Trophoblast cell (in vitro differentiated cells and primary cell): ENCODE results near the gene FREM1.

Experiments used
- DNase-seq, 2 donors: peaks; one replicate each; pipeline ENCODE4 v3.0.0-alpha.2; 2016
- H2AFZ ChIP-seq: 2 replicates; pipeline ENCODE4 v1.6.1; 2013; ENCODE audit warnings: low read length, moderate library complexity, mild to moderate bottlenecking; ENCODE audit not compliant: insufficient read depth, poor library complexity
- H2AK5ac ChIP-seq: 2 replicates; pipeline ENCODE4 v1.6.1; 2013; ENCODE audit warnings: mild to moderate bottlenecking, low read length
- H2BK120ac ChIP-seq: 2 replicates; pipeline ENCODE4 v1.6.1; 2013; ENCODE audit warnings: low read length, mild to moderate bottlenecking, moderate library complexity; ENCODE audit not compliant: insufficient read depth, poor library complexity
- H2BK12ac ChIP-seq: 2 replicates; pipeline ENCODE4 v1.6.1; 2013; ENCODE audit warnings: mild to moderate bottlenecking, low read length, moderate library complexity
- H2BK5ac ChIP-seq: 2 replicates; pipeline ENCODE4 v1.6.1; 2013; ENCODE audit warnings: low read length, low read depth, moderate library complexity, mild to moderate bottlenecking; ENCODE audit not compliant: poor library complexity
- H3K14ac ChIP-seq: 2 replicates; pipeline ENCODE4 v1.6.1; 2013; ENCODE audit warnings: mild to moderate bottlenecking, low read length
- H3K18ac ChIP-seq: 2 replicates; pipeline ENCODE4 v1.6.1; 2013; ENCODE audit warnings: mild to moderate bottlenecking, low read length
- H3K23ac ChIP-seq: 2 replicates; pipeline ENCODE4 v1.6.1; 2013; ENCODE audit warnings: low read length
- H3K27ac ChIP-seq: 2 replicates; pipeline ENCODE4 v1.5.1; 2013; ENCODE audit warnings: low read depth, mild to moderate bottlenecking, inconsistent platforms, low read length, moderate library complexity
- H3K27me3 ChIP-seq: 2 replicates; pipeline ENCODE4 v1.6.1; 2013; ENCODE audit warnings: inconsistent platforms, mild to moderate bottlenecking, low read length, moderate library complexity; ENCODE audit not compliant: insufficient read depth
- H3K36me3 ChIP-seq, 2 experiments: 1 replicate in 1 of 2; 2 replicates in 1 of 2; pipeline ENCODE4 v1.6.1; 2013; ENCODE audit warnings: low read length in 2 of 2, mild to moderate bottlenecking in 2 of 2, moderate library complexity in 1 of 2; ENCODE audit not compliant: insufficient read depth in 2 of 2, control insufficient read depth in 1 of 2
- H3K4ac ChIP-seq: 2 replicates; pipeline ENCODE4 v1.6.1; 2013; ENCODE audit warnings: low read depth, mild to moderate bottlenecking, low read length, moderate library complexity
- H3K4me1 ChIP-seq, 2 experiments: 1 replicate in 1 of 2; 2 replicates in 1 of 2; pipeline ENCODE4 v1.6.1; 2013; ENCODE audit warnings: low read length in 2 of 2, mild to moderate bottlenecking in 2 of 2, moderate library complexity in 1 of 2; ENCODE audit not compliant: insufficient read depth in 2 of 2, control insufficient read depth in 1 of 2
- H3K4me2 ChIP-seq: 2 replicates; pipeline ENCODE4 v1.6.1; 2013; ENCODE audit warnings: inconsistent platforms, mild to moderate bottlenecking, low read length, moderate library complexity
- H3K4me3 ChIP-seq: 2 replicates; pipeline ENCODE4 v1.5.1; 2013; ENCODE audit warnings: mild to moderate bottlenecking, low read depth, low read length, inconsistent platforms
- H3K79me1 ChIP-seq: one replicate; pipeline ENCODE4 v1.6.1; 2013; ENCODE audit warnings: low read length
- H3K79me2 ChIP-seq: 2 replicates; pipeline ENCODE4 v1.6.1; 2013; ENCODE audit warnings: low read length, mild to moderate bottlenecking; ENCODE audit not compliant: control insufficient read depth, insufficient read depth, poor library complexity
- H3K9ac ChIP-seq: 2 replicates; pipeline ENCODE4 v1.6.1; 2013; ENCODE audit warnings: mild to moderate bottlenecking, low read length
- H3K9me3 ChIP-seq: 2 replicates; pipeline ENCODE4 v1.6.1; 2013; ENCODE audit warnings: low read depth, mild to moderate bottlenecking, control low read depth, inconsistent platforms, low read length; ENCODE audit not compliant: insufficient read depth
- H4K12ac ChIP-seq: 2 replicates; pipeline ENCODE4 v1.6.1; 2013; ENCODE audit warnings: low read depth, mild to moderate bottlenecking, low read length, moderate library complexity
- H4K8ac ChIP-seq: 2 replicates; pipeline ENCODE4 v1.6.1; 2013; ENCODE audit warnings: low read depth, mild to moderate bottlenecking, low read length, moderate library complexity
- H4K91ac ChIP-seq: one replicate; pipeline ENCODE4 v1.6.1; 2013; ENCODE audit warnings: low read depth, mild to moderate bottlenecking, low read length, moderate library complexity
- WGBS: extraction: QIAGEN DNeasy Blood & Tissue Kit; methylation state at CpG from one replicate; pipeline ENCODE4 v1.1.7; 2013; ENCODE audit warnings: missing lambda C conversion rate; ENCODE audit not compliant: insufficient read length, insufficient coverage; ENCODE audit errors: extremely low coverage; 5-methylcytosine and 5-hydroxymethylcytosine counted together

FREM1 gene

DNA sequence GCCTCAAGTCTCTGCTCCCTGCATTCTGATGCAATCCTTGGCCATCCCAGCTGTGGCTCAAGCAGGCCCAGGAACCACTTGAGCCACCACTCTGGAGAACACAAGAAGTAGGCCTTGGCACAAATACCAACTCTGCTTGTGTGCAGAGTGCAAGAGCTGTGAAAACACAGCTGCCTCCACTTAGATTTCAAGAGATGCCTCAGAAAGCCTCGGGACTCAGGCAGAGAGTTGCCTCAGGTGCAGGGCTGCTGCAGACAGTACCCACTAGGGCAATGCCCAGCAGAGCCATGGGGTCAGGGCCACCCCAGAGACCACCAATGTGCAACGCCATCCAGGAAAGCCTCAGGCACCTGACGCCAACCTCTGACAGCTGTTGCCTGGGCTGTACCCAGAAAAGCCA is 82.4 kb downstream of the FREM1 start:
- H2AK5ac ChIP-seq: no peak overlapping the region
- H2BK12ac ChIP-seq: no peak overlapping the region
- H3K27ac ChIP-seq: no peak overlapping the region
- H3K9me3 ChIP-seq: no peaks in the 10 kb centered on the region
- H3K18ac ChIP-seq: no peak overlapping the region
- H2BK5ac ChIP-seq: no peak overlapping the region
- H4K91ac ChIP-seq: no peak overlapping the region
- H3K4ac ChIP-seq: no peak overlapping the region
- no peak for DNase-seq
- H3K4me1 ChIP-seq: no peaks in the 10 kb centered on the region
- no peak overlapping the region for H3K14ac ChIP-seq
- H3K4me2 ChIP-seq: no peak overlapping the region
- no peaks in the 10 kb centered on the region for H3K79me1 ChIP-seq
- H4K12ac ChIP-seq: no peak overlapping the region
- H2AFZ ChIP-seq: no peak overlapping the region
- no peaks in the 10 kb centered on the region for H3K79me2 ChIP-seq
- peaks cover 12 to 17% of the 10 kb centered on the region in 2 experiments for H3K36me3 ChIP-seq
- H3K27me3 ChIP-seq: no peaks in the 10 kb centered on the region
- H2BK120ac ChIP-seq: no peak overlapping the region
- H3K9ac ChIP-seq: peak overlapping the region; percentile 47
- no peak overlapping the region for H3K4me3 ChIP-seq
- no peak overlapping the region for H3K23ac ChIP-seq
- WGBS: no CpG with 5 or more reads among the region's 3 CpGs
- no peak overlapping the region for H4K8ac ChIP-seq

DNA sequence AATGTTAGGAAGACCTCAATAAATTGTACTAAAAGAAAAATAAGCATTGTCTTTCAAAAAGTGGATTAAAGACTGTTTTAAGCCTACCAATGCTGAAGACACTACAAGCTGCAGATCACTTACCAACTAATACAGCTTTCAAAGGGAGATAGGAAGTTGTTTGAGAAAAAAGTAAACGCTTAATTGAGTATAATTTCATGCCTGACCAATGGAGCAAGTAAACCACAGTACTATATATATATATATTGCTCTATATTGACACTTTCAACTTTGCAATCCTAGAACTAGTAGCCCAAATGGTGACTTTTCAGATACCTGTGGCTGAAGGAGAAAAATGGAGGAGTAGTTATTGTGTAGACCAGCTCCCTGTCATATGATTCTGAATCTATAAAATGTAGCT is 85.7 kb downstream of the FREM1 start:
- no peak for DNase-seq
- Histone ChIP-seq H3K23ac (no peak overlapping the region), H2BK12ac (no peak overlapping the region), H3K4me3 (no peak overlapping the region), H2BK5ac (no peak overlapping the region), H3K79me2 (no peaks in the 10 kb centered on the region), H2AK5ac (no peak overlapping the region), H3K36me3 (peaks cover 12 to 19% of the 10 kb centered on the region in 2 experiments), H4K12ac (no peak overlapping the region), H2AFZ (no peak overlapping the region), H3K4me2 (no peak overlapping the region), H3K27me3 (no peaks in the 10 kb centered on the region), H3K4ac (no peak overlapping the region), H2BK120ac (no peak overlapping the region), H3K18ac (no peak overlapping the region), H4K8ac (no peak overlapping the region), H3K27ac (no peak overlapping the region), H3K79me1 (no peaks in the 10 kb centered on the region), H3K9me3 (no peaks in the 10 kb centered on the region), H3K9ac (no peak overlapping the region), H3K14ac (no peak overlapping the region), H3K4me1 (no peaks in the 10 kb centered on the region), H4K91ac (no peak overlapping the region)
- no CpG with 5 or more reads among the region's 1 CpG for WGBS

DNA sequence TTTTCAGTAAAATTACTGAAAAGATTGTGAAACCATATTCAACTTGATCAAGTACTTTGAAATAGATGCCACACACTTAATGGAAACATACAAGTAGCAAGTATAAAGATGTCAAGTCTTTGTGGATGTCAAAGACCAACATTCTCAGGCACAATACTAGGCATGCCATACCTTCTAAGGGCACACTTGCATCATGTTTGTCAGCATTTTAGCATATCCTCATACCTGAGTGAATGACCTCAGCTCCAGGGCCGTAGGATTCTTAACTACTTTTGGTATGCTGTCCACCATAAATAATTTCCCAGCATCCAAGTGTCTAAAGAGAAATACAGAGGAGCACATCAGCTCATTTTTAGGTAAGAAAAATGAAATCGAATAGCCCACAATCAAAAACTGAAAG is 86.4 kb downstream of the FREM1 start:
- Histone ChIP-seq H2AK5ac (no peak overlapping the region), H3K4me1 (no peaks in the 10 kb centered on the region), H4K8ac (no peak overlapping the region), H4K91ac (no peak overlapping the region), H2BK5ac (no peak overlapping the region), H3K4ac (no peak overlapping the region), H3K9ac (no peak overlapping the region), H2AFZ (no peak overlapping the region), H3K9me3 (no peaks in the 10 kb centered on the region), H3K79me1 (no peaks in the 10 kb centered on the region), H3K36me3 (peaks cover 12 to 21% of the 10 kb centered on the region in 2 experiments), H3K18ac (no peak overlapping the region), H4K12ac (no peak overlapping the region), H3K14ac (no peak overlapping the region), H3K4me2 (no peak overlapping the region), H3K27me3 (no peaks in the 10 kb centered on the region), H2BK12ac (no peak overlapping the region), H3K23ac (no peak overlapping the region), H2BK120ac (no peak overlapping the region), H3K27ac (no peak overlapping the region), H3K79me2 (no peaks in the 10 kb centered on the region), H3K4me3 (no peak overlapping the region)
- peak; percentile 10 to 69 for DNase-seq
- no CpG with 5 or more reads among the region's 2 CpGs for WGBS

- Histone ChIP-seq H2AK5ac (no peak overlapping the region), H3K4me2 (no peak overlapping the region), H3K27me3 (no peaks in the 10 kb centered on the region), H3K9me3 (no peaks in the 10 kb centered on the region), H3K27ac (no peak overlapping the region), H2BK12ac (no peak overlapping the region), H4K12ac (no peak overlapping the region), H2BK120ac (no peak overlapping the region), H3K14ac (no peak overlapping the region), H2AFZ (no peak overlapping the region), H3K4ac (no peak overlapping the region), H2BK5ac (no peak overlapping the region), H3K4me1 (no peaks in the 10 kb centered on the region), H3K36me3 (peaks cover 9 to 23% of the 10 kb centered on the region in 2 experiments), H4K91ac (no peak overlapping the region), H3K4me3 (no peak overlapping the region), H3K9ac (no peak overlapping the region), H3K18ac (no peak overlapping the region), H3K79me1 (no peaks in the 10 kb centered on the region), H3K79me2 (no peaks in the 10 kb centered on the region), H3K23ac (no peak overlapping the region), H4K8ac (no peak overlapping the region)
- no peak for DNase-seq
- no CpG with 5 or more reads among the region's 1 CpG for WGBS
Measured at GRCh38 chr9:14822666-14823065, 87.6 kb downstream of the FREM1 start.
